H4 (cell line): ENCODE results near the gene JADE3. TPM values are rescaled to one million over a fixed set of nuclear protein-coding genes. Genes with fewer than 3 reads are reported as not detected.
A peak's percentile ranks its signal among the peaks of the same experiment; 100 is the strongest.
"Not testable (repeated sequence)": the region's sequence is repeated elsewhere in the genome, so short reads cannot be mapped to it uniquely, and the experiment has no call there.

Experiments used
- DNase-seq: peaks from one replicate; pipeline ENCODE4 v3.0.0-alpha.2; 2015; ENCODE audit warnings: low spot score
- total RNA-seq: library from RNA; depleted of rRNA; stranded (reverse); fragments of >200 nt; shearing (Covaris generic); gene quantifications from 2 replicates; pipeline ENCODE4 v1.2.3, GENCODE V29; 2014

Gene JADE3
- total RNA-seq, 1 experiment from 2014 or later, result 4.6 TPM

- no peak for DNase-seq
Observed at GRCh38 chrX:46935295-46935694, 23.1 kb downstream of the JADE3 start.

- DNase-seq, result no peak
Observed at GRCh38 chrX:46938589-46938988, 26.4 kb downstream of the JADE3 start.

DNA sequence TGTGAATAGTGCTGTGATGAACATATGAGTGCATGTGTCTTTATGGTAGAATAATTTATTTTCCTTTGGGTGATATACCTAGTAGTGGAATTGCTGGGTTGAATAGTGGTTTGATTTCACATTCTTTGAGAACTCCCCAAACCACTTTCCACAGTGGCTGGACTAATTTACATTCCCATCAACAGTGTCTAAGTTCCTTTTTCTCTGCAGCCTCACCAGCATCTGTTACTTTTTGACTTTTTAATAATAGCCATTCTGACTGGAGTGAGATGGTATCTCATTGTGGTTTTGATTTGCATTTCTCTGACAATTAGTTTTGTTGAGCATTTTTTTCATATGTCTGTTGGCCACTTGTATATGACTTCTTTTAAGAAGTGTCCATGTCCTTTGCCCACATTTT lies 29.1 kb downstream of the JADE3 start:
- DNase-seq, result no peak

DNA sequence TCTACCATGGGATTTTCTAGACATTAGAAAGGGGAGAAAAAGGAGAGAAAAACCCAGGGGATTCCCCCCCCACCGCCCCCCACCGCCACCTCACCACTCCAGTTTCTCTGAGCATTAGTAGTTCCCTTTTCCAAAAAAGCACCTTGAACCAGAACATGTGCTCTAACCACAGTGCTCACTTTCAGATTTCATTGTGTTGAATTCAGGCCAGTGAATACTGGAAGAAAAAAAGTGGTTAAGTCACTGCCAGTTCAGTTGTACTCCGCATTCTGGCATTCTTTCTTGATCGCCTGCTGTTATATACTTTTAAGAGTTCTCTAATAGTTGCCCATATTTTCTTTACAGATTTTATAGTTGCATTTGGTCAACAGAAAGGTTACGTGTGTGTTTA lies 40.9 kb downstream of the JADE3 start:
- no peak for DNase-seq

DNA sequence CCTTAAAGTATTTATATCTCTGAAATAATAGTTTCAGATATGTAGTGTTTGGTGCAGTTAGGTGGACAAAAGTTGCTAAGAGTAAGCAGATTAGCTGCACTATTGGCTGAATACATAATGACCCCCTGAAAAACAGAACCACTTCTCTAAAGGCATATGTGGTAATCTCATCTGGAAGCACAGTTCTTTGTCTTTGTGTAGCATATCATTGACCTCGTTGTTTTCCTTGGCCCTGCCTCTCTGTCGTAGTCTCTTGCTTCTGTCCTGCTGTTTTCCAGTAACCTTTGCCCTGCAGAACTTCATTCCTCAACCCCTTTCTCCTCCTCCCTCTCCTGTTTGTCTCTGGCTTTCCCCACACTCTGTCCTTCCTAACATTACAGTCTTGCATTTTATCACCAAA lies 41.4 kb downstream of the JADE3 start:
- DNase-seq, result no peak

GRCh38 chrX:46954716-46955115 lies 42.5 kb downstream of the JADE3 start:
- no peak for DNase-seq

DNA sequence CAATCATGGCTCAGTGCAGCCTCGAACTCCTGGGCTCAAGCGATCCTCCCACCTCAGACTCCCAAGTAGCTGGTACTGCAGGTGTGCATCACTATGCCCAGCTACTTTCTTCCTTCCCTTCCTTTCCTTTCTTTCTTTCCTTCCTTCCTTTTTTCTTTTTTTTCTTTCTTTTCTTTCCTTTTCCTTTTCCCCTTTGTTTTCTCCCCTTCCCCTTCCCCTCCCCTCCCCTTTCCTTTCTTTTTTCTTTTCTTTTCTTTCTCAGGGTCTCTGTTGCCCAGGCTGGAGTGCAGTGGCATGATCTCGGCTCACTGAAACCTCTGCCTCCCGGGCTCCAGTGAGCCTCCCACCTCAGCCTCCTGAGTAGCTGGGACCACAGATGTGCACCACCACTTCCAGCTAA lies 44.4 kb downstream of the JADE3 start:
- DNase-seq, result not testable (repeated sequence)

DNA sequence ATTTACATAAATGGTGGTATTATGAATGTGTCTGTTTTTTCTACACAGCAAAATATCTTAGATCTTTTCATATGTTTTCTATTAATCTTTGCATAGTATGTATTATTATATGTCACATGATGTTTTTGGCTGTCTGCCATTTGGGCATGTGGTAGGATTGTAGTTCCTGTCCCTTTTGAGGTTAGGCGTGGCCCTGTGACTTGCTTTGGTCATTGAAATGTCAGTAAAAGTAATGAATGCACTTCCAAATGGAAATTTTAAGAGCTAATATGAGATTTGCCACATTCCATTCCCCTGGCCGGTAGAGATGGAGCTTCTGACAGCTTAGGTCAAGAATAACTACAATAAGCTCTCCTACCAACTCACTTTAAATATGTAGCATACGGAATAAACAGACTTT lies 45.1 kb downstream of the JADE3 start:
- peak; percentile 6 for DNase-seq

DNA sequence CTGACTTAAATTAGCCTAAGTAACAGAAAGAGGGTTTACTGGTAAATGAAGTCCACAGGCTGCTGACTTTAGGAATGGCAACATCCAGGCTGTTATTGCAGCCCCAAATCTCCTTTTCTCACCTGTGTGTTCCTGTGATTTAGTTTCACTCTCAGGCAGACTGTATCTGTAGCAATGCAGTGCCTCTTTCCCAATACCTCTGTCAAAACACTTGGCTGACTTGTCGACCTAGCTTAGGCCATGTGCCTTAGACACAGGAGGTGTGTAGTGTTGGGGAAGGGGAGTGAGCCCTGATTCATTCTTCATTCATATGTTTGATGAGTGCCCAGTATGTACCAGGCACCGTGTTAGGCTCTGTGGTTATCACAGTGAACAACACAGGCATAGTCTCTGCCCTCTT lies 46.9 kb downstream of the JADE3 start:
- DNase-seq, result no peak

- DNase-seq, result no peak
Observed at GRCh38 chrX:46959985-46960700, 47.9 kb downstream of the JADE3 start.

DNA sequence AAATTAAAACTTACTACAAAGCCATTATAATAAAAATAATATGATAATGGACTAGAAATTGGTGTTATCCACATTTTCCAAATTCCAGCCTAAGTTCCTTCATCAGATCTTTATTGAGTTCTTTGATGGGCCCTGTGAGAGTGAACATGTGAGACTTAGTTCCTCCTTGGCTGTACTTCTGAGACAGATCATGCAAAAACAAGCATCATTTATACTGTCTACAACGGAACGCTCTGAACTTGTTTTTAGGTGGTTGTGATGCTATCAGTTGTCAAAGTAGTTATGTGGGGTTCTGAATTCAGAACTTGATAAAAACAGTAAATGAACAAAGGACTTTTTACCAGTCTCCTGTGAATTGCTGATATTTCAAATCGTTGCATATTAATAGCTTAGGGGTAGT lies 48.9 kb downstream of the JADE3 start:
- DNase-seq, result no peak

DNA sequence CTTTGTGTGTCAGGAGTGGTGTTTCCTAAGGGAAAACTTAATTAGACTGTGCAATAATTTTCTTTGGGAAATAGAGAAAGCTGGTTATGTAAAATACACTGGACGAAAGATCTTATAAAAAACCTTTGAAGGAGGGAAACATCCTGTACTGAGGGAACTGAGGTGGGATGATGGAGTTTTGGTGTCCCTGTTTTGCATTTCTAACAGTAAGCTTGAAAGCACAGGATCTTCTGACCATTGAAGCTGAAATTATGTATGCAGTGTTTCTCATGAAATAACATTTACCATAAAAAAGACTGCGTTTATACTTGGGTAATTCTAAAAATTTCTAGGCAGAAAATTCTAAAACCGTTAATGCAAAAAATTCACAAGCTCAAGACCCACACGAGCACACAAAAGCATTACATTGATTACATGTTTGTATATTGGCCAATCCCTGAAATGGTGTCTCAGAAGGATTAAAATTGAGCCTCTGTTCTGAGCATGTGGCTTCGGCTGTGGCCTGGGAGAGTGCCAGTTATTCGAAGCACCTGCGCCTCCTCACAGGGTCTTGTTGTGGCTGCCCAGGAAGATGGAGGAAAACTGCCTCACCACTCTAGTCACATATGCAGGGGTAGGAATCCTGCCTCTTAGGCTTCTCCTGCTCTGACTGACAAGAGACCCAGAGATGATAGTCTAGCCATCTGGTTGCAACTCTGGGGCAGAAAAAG lies 49.5 kb downstream of the JADE3 start:
- no peak for DNase-seq

GRCh38 chrX:46965125-46965758 lies 53.0 kb downstream of the JADE3 start:
- DNase-seq, result peak; percentile 8

DNA sequence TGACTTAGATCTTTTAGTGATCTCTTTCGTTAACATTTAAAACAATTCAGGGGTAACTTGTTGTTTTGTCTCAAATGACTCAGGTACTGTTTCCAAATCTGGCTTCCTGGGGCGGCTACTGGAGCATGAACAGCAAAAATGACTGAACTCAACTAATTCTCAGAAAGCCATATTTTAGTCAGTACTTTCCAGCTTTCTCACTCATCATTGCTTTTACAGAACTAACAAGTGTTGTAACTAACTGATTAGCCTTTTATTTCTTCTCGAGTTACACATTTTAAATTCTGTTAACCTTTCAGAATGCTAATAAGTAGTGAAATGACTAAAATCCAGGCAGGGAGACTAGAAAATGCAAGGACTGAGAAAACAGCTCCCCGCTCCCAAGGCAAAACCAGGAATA lies 55.3 kb downstream of the JADE3 start:
- no peak for DNase-seq

GRCh38 chrX:46977046-46977445 lies 64.8 kb downstream of the JADE3 start:
- DNase-seq, result not testable (repeated sequence)

- peak; percentile 79 for DNase-seq
Observed at GRCh38 chrX:46978341-46979291, 66.4 kb downstream of the JADE3 start.

DNA sequence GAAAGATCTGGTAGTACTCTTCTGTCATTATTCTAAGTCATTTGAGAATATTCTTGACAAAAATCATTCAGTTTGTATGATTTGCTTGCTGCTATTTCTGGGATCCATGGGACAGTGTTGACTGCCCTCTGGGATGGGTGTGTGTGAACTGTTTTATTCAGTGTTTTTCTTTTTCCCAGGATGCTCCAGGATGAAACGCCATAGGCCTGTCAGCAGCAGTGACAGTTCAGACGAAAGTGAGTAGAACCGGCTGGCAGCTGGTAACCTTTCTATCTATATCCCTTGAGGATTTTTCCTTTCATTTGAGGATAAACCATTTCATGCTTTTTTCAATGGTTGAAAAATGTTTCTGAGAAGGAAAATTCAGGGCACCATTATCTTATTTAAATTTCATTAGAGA lies 72.5 kb downstream of the JADE3 start:
- DNase-seq, result no peak

DNA sequence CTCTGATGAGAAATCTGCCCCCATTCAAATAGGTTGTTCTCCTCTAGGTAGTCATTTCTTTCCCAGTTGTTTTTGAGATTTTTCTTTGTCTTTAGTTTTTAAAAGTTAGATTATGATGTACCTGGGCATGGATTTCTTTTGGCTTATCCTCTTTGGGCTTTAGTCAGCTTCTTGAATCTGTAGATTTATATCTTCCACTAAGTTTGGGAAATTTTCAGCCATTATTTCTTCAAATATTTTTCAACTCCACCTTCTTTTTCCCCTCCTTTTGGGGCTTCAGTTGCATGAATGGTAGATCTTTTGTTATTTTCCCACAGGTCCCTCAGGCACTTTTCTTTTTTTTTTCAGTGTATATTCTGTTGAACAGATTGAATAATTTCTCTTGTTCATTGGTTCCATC lies 77.3 kb downstream of the JADE3 start:
- no peak for DNase-seq

DNA sequence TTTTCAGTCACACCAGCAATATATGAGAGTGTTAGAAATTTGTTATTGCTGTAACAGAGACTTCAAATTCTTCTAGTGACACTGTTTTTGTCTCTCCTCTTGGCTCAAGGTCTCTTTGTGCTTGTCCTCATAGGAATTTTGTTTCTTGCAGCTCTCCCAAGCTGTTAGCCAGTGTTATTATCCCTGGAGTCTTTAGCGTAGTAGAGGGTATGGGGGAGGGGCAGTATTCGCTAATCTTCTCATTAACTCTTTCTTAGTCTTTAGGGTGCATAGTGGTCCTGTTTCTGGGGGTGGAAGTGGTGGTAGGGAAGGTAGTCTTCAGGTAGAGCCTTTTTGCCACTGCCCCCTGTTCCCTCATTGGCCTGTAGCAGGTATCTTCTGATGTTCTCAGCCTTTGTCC lies 79.4 kb downstream of the JADE3 start:
- DNase-seq, result no peak

- no peak for DNase-seq
Observed at GRCh38 chrX:46992070-46992469, 79.8 kb downstream of the JADE3 start.

DNA sequence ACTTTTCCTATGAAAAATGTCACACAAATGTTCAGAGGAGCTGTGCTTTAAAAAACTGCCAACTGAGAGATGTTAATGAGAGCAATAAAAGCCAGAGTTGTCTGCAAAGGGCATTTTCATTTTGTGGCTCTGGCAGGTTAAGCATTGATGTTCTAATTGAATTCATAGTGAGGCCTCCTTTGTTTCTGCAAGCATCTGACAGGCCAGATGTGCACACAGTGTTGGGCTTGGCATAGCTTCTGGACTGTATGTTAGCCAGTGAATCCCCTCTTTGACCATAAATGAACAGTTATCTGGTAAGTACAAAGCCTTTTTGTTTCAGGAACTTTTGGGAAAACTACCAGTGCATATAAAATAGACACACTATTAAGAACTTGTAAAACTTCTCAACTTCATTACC lies 81.9 kb downstream of the JADE3 start:
- DNase-seq, result no peak

- DNase-seq, result no peak
Observed at GRCh38 chrX:47012131-47012530, 99.9 kb downstream of the JADE3 start.
